Measurements from ENCODE around the gene SLC14A1. TPM values are rescaled to one million over a fixed set of nuclear protein-coding genes. Genes with fewer than 3 reads are reported as not detected.
"Not testable (repeated sequence)": the region's sequence is repeated elsewhere in the genome, so short reads cannot be mapped to it uniquely, and the experiment has no call there.

Gene SLC14A1
- total RNA-seq, 4 donors from 2014 or later = 0.59 to 15.7 (median 4.6) TPM

DNA sequence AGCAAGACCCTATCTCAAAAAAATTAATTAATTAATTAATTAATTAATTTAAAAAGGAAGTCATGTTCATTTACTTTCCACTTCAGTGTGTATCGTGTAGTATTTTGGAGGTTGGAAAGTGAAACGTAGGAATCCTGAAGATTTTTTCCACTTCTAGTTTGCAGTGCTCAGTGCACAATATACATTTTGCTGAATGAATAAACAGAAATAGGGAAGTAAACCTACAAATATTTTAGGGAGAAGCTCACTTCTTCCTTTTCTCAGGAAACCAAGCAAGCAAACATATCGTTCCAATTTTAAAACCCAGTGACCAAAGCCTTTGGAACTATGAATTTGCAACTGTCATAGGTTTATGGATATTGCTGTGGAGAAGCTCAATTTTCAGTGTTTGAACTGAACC is 27.8 kb downstream of the SLC14A1 start:
- no peak overlapping the region for H3K4me3 ChIP-seq (ENCODE audit: low read depth, poor library complexity, severe bottlenecking)
- intact Hi-C loops (cut with DNase I; ENCODE audit: low total_unique reads) = no loop called here
- DNase-seq (ENCODE audit: low spot score in 2 of 2) = no peak
- 79 to 83% methylated on average over 3 of the region's 3 CpGs for WGBS, 2 donors
- TF ChIP-seq POLR2A (IDR thresholded peaks at IDR 0.05) = no peak
- no peak for TF ChIP-seq CTCF (IDR thresholded peaks at IDR 0.05)

DNA sequence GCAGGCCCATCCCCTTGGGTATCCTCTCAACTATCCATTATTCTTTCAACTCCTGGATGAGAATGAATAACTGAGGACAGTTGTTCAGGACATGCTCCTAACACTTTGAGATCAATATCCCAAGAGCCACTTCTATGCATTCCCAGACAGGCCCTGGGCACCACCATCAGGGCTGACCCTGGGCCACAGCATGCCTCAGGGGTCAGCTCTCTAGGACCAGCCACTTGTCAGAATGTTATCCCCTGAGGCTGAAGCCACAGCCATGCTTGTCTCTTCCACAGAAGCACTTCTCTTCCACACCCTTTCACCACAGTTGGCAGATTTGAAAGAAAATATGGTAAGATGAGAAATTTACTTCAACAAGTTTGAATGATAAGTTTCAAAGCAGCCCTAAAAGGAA is 28.7 kb downstream of the SLC14A1 start:
- H3K4me3 ChIP-seq (ENCODE audit: low read depth, poor library complexity, severe bottlenecking) = no peak overlapping the region
- no peak for TF ChIP-seq CTCF (IDR thresholded peaks at IDR 0.05)
- TF ChIP-seq POLR2A (IDR thresholded peaks at IDR 0.05) = no peak
- DNase-seq (ENCODE audit: low spot score in 2 of 2) = no peak
- intact Hi-C loops (cut with DNase I; ENCODE audit: low total_unique reads) = no loop called here

GRCh38 chr18:45753286-45753685 is 29.3 kb downstream of the SLC14A1 start:
- WGBS, 2 donors = 86 to 88% methylated on average over 1 of the region's 1 CpG
- intact Hi-C loops (cut with DNase I; ENCODE audit: low total_unique reads) = no loop called here
- no peak for DNase-seq (ENCODE audit: low spot score in 2 of 2)
- no peak for TF ChIP-seq CTCF (IDR thresholded peaks at IDR 0.05)
- no peak for TF ChIP-seq POLR2A (IDR thresholded peaks at IDR 0.05)
- no peak overlapping the region for H3K4me3 ChIP-seq (ENCODE audit: low read depth, poor library complexity, severe bottlenecking)

DNA sequence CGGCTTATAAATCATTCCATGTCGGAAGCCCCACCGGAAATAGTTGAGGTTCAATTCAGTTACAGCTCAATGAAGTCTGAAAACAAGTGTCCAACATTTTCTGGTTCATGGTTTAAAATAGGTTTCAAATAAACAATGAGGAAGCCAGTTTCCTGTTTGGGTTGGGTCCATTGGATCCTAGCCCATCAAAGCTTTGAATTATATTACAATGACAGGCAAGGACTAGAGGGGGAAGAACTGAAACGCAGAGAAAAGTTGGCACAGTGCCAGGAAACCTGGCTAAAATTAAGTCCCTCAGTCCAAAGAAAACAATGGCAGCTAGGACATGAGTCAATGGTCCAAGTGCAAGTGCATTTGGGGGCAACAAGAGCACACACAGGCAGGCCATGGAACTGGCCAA is 32.0 kb downstream of the SLC14A1 start:
- intact Hi-C loops (cut with DNase I; ENCODE audit: low total_unique reads) = no loop called here
- peak; percentile 45 to 80 for DNase-seq (ENCODE audit: low spot score in 2 of 2)
- 3 to 31% methylated on average over 4 of the region's 4 CpGs for WGBS, 2 donors
- no peak overlapping the region for H3K4me3 ChIP-seq (ENCODE audit: low read depth, poor library complexity, severe bottlenecking)
- TF ChIP-seq POLR2A (IDR thresholded peaks at IDR 0.05) (no peak), CTCF (IDR thresholded peaks at IDR 0.05) (no peak)

GRCh38 chr18:45757005-45757404 is 33.0 kb downstream of the SLC14A1 start:
- intact Hi-C loops (cut with DNase I; ENCODE audit: low total_unique reads) = no loop called here
- DNase-seq (ENCODE audit: low spot score in 2 of 2) = peak in 1 of 2 donors; percentile 2
- H3K4me3 ChIP-seq (ENCODE audit: low read depth, poor library complexity, severe bottlenecking) = no peak overlapping the region
- 89 to 90% methylated on average over 5 of the region's 5 CpGs for WGBS, 2 donors
- no peak for TF ChIP-seq POLR2A (IDR thresholded peaks at IDR 0.05)
- no peak for TF ChIP-seq CTCF (IDR thresholded peaks at IDR 0.05)

DNA sequence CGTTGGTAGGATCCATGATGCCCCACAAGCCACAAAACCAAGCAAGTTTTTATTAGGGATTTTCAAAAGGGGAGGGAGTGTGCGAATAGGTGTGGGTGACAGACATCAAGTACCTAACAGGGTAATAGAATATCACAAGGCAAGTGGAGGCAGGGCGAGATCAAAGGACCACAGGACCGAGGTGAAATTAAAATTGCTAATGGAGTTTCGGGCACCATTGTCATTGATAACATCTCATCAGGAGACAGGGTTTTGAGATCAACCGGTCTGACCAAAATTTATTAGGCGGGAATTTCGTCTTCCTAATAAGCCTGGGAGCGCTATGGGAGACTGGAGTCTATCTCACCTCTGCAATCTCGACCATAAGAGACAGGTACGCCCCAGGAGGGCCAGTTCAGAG is 33.7 kb downstream of the SLC14A1 start:
- H3K4me3 ChIP-seq (ENCODE audit: low read depth, poor library complexity, severe bottlenecking); intact Hi-C loops (cut with DNase I; ENCODE audit: low total_unique reads): not testable (repeated sequence)
- peak in 1 of 2 donors; percentile 8 for DNase-seq (ENCODE audit: low spot score in 2 of 2)
- WGBS, 2 donors = 78% methylated on average over 11 of the region's 11 CpGs
